ENCODE data around the gene GALNT9.

Gene GALNT9

GRCh38 chr12:132161036-132161781, 168.2 kb downstream of the GALNT9 start:
- TF ChIP-seq CTCF (conservative IDR thresholded peaks at IDR 0.05; ENCODE audit: control insufficient read depth, insufficient read depth, low read depth, low read length): no peak
- no peak overlapping the region for H3K4me3 ChIP-seq (ENCODE audit: control insufficient read depth, low read depth, low read length)
- DNase-seq (ENCODE audit: low read depth): peak; percentile 68

GRCh38 chr12:132160601-132161035, 168.8 kb downstream of the GALNT9 start:
- TF ChIP-seq CTCF (conservative IDR thresholded peaks at IDR 0.05; ENCODE audit: control insufficient read depth, insufficient read depth, low read depth, low read length): no peak
- H3K4me3 ChIP-seq (ENCODE audit: control insufficient read depth, low read depth, low read length): no peak overlapping the region
- DNase-seq (ENCODE audit: low read depth): no peak

GRCh38 chr12:132160016-132160415, 169.4 kb downstream of the GALNT9 start:
- no peak overlapping the region for H3K4me3 ChIP-seq (ENCODE audit: control insufficient read depth, low read depth, low read length)
- TF ChIP-seq CTCF (conservative IDR thresholded peaks at IDR 0.05; ENCODE audit: control insufficient read depth, insufficient read depth, low read depth, low read length): no peak
- DNase-seq (ENCODE audit: low read depth): no peak

GRCh38 chr12:132159555-132160003, 169.8 kb downstream of the GALNT9 start:
- TF ChIP-seq CTCF (conservative IDR thresholded peaks at IDR 0.05; ENCODE audit: control insufficient read depth, insufficient read depth, low read depth, low read length): no peak
- DNase-seq (ENCODE audit: low read depth): no peak
- H3K4me3 ChIP-seq (ENCODE audit: control insufficient read depth, low read depth, low read length): no peak overlapping the region

GRCh38 chr12:132158677-132159554, 170.5 kb downstream of the GALNT9 start:
- TF ChIP-seq CTCF (conservative IDR thresholded peaks at IDR 0.05; ENCODE audit: control insufficient read depth, insufficient read depth, low read depth, low read length): no peak
- no peak overlapping the region for H3K4me3 ChIP-seq (ENCODE audit: control insufficient read depth, low read depth, low read length)
- no peak for DNase-seq (ENCODE audit: low read depth)

GRCh38 chr12:132157733-132158409, 171.5 kb downstream of the GALNT9 start:
- no peak for TF ChIP-seq CTCF (conservative IDR thresholded peaks at IDR 0.05; ENCODE audit: control insufficient read depth, insufficient read depth, low read depth, low read length)
- H3K4me3 ChIP-seq (ENCODE audit: control insufficient read depth, low read depth, low read length): no peak overlapping the region
- no peak for DNase-seq (ENCODE audit: low read depth)

All from fibroblast of mammary gland (primary cell).